Body of pancreas (tissue), 4 donors: ENCODE data around the gene CLEC4F.

Experiments
- POLR2A ChIP-seq, 3 donors: fragments of 450-650 bp; IDR thresholded peaks; one replicate each; pipeline ENCODE4 v1.6.1; 2016; ENCODE audit warnings: antibody characterized with exemption in 3 of 3, mild to moderate bottlenecking in 2 of 3
- TF ChIP-seq, protein P1 (sequence below), 7 experiments: fragments of 450-650 bp in 4 of 7; fragments of 200-600 bp in 3 of 7; sonication (generic) in 3 of 7; IDR thresholded peaks; one replicate each; pipeline ENCODE4 v1.5.1; 2016 to 2019; ENCODE audit warnings: antibody characterized with exemption in 7 of 7

DNA sequence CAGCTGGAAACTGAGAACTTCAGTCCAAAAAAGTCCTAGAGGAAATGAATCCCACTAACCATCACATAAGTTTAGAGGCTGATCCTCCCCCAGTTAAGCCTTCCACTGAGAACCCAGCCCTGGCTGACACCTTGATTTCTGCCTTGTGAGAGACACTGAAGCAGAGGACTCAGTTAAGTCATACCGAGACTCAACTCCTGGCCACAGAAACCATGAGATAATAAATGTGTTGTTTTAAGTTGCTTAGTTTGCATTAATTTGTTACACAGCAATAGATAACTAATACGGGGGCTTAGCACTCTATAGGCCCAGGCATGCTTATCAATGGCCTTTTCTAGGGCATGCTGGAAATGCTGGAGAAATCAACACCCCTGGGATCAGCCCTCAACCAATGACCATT, 49.0 kb downstream of the CLEC4F start:
- TF ChIP-seq, protein P1, sequence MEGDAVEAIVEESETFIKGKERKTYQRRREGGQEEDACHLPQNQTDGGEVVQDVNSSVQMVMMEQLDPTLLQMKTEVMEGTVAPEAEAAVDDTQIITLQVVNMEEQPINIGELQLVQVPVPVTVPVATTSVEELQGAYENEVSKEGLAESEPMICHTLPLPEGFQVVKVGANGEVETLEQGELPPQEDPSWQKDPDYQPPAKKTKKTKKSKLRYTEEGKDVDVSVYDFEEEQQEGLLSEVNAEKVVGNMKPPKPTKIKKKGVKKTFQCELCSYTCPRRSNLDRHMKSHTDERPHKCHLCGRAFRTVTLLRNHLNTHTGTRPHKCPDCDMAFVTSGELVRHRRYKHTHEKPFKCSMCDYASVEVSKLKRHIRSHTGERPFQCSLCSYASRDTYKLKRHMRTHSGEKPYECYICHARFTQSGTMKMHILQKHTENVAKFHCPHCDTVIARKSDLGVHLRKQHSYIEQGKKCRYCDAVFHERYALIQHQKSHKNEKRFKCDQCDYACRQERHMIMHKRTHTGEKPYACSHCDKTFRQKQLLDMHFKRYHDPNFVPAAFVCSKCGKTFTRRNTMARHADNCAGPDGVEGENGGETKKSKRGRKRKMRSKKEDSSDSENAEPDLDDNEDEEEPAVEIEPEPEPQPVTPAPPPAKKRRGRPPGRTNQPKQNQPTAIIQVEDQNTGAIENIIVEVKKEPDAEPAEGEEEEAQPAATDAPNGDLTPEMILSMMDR (IDR thresholded peaks at IDR 0.05): no peak
- no peak for TF ChIP-seq POLR2A (IDR thresholded peaks at IDR 0.05)
